WI38 (cell line): ENCODE measurements around the gene RAPGEF2.

Experiments used
- H3K4me3 ChIP-seq: 2 replicates; pipeline ENCODE4 v1.5.1; 2011; ENCODE audit warnings: low read depth, mild to moderate bottlenecking, control low read depth, low read length
- TF ChIP-seq, protein P1 (sequence below): IDR thresholded peaks from 2 replicates; pipeline ENCODE4 v1.5.1; 2012; ENCODE audit warnings: low read depth, mild to moderate bottlenecking, control low read depth, low read length

The RAPGEF2 gene

GRCh38 chr4:159219862-159220261 is 117.0 kb downstream of the RAPGEF2 start:
- TF ChIP-seq, protein P1, sequence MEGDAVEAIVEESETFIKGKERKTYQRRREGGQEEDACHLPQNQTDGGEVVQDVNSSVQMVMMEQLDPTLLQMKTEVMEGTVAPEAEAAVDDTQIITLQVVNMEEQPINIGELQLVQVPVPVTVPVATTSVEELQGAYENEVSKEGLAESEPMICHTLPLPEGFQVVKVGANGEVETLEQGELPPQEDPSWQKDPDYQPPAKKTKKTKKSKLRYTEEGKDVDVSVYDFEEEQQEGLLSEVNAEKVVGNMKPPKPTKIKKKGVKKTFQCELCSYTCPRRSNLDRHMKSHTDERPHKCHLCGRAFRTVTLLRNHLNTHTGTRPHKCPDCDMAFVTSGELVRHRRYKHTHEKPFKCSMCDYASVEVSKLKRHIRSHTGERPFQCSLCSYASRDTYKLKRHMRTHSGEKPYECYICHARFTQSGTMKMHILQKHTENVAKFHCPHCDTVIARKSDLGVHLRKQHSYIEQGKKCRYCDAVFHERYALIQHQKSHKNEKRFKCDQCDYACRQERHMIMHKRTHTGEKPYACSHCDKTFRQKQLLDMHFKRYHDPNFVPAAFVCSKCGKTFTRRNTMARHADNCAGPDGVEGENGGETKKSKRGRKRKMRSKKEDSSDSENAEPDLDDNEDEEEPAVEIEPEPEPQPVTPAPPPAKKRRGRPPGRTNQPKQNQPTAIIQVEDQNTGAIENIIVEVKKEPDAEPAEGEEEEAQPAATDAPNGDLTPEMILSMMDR = no peak
- H3K4me3 ChIP-seq = no peak overlapping the region

GRCh38 chr4:159220353-159220752 is 117.5 kb downstream of the RAPGEF2 start:
- TF ChIP-seq, protein P1 = no peak
- H3K4me3 ChIP-seq = no peak overlapping the region

DNA sequence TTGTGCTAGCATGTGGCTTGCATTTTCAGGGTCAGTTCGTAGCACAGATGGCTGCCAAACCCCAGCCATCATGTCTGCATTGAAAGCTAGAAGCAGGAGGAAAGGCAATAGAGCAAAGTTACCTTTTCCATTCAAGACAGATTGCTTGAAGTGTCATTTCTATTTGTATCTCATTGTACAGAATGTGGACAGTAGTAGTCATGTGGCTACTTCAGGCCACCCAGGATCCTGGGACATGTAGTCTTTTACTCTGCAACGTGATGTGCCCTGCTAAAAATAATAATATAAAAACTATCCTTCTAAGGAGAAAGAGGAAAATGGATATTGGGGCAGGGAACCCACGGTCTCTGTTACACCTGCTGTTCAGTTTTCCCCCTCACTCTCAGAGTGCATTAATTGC is 118.4 kb downstream of the RAPGEF2 start:
- TF ChIP-seq, protein P1 = no peak
- no peak overlapping the region for H3K4me3 ChIP-seq

- H3K4me3 ChIP-seq = no peak overlapping the region
- TF ChIP-seq, protein P1 = no peak
Measured at GRCh38 chr4:159222043-159222552, 119.2 kb downstream of the RAPGEF2 start.

- TF ChIP-seq, protein P1 = no peak
- no peak overlapping the region for H3K4me3 ChIP-seq
Measured at GRCh38 chr4:159224408-159224807, 121.5 kb downstream of the RAPGEF2 start.

DNA sequence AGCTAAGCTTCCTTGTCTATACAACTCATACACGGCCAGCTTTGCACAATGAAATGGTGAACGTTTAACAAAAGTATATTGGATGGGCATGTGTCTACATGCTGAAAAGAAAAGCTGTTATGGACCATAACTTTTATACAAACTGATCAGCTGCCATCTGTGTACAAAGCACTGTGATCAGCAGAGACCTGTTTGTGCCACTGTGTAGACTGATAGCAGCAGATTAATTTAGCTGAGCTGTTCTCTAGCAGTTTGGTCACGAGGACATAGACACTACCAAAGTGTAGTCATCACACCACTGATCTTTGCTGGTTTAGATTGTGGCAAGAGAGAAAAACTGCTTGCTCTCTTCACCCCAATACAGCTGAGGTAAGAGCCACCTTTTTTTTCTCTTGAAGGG is 124.5 kb downstream of the RAPGEF2 start:
- H3K4me3 ChIP-seq = no peak overlapping the region; the same call in 1 of the 2 replicates
- TF ChIP-seq, protein P1 = no peak

GRCh38 chr4:159227984-159228383 is 125.1 kb downstream of the RAPGEF2 start:
- peak overlapping the region; percentile 62 for H3K4me3 ChIP-seq

More at GRCh38 chr4:159227984-159228383, 125.1 kb downstream of the RAPGEF2 start:
- TF ChIP-seq, protein P1 = peak; percentile 26; the same call in 1 of the 2 replicates
